CD4-positive, alpha-beta T cell treated with Interleukin-12 subunit alpha and Interleukin-12 subunit beta, for 1 hour (primary cell): ENCODE measurements around the gene FAM98A.

Source experiments
- DNase-seq: peaks from one replicate; pipeline ENCODE4 v3.0.0-alpha.2; 2020

The FAM98A gene

DNA sequence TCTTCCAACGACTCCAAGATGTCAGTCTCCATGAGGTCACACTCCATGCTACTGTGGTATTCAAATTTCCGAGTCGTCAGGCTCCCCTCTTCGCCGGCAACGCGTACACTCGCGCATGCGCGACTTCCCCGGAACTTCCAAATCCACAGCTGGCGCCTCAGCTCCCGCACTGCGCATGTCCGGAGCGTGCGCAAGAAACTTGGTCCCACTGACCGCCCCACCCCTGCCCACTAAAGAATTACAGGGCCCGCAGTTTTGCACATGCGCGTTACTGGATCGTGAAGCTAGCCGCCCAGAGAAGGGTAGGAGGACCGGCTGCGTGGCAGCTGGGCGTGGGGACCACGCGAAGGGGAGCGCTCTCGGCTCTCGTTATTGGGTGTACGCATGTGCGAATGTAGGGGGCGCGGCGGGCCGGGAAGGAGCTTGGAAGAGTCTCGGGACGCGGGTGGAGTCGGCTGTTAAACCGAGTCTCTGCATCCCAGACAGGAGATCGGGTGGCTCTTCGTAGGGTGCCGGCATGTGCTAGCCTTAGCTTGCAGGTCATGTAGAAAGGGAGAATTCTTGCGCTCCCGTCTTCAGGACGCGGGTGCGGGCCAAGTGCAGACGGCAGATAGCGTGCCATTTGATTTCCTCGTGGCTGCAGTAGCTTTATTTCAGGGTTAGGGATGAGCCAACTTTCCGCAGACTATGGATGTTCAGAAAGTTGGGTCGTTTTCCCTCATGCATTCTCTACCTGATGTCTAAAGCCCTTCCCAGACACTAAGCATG, at the start of gene FAM98A:
Gene FAM98A (minus strand): TSS at position 125 of the 768 bp plus-strand sequence. CDS start 78 bp downstream, at position 47.
- peak; percentile 100 for DNase-seq

GRCh38 chr2:33645861-33646260, 46.8 kb upstream of the FAM98A start:
- no peak for DNase-seq

GRCh38 chr2:33644215-33644614, 45.1 kb upstream of the FAM98A start:
- no peak for DNase-seq

GRCh38 chr2:33636001-33636400, 36.9 kb upstream of the FAM98A start:
- no peak for DNase-seq

GRCh38 chr2:33634261-33634910, 35.3 kb upstream of the FAM98A start:
- DNase-seq, result no peak

- no peak for DNase-seq
These were observed 34.2 kb upstream of the FAM98A start for GRCh38 chr2:33633315-33633714.

DNA sequence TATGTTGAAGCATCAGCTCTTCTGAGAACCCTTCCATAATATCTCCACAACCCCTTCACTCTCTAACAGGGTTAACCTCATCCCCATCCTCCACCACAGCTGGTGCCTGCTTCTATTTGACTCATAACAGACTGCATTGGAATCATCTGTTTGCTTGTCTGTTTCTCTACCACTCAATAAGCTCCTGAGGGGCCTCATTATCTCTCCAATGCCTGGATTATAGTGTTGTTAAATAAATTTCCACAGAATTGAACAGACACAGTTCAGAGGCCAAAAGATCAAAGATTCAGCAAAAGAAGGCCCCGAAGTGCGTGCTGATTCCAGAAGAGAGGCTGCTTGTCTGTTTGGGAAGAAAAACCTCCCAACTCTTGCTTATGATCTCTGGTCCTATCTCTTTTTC, 33.7 kb upstream of the FAM98A start:
- DNase-seq, result no peak

- DNase-seq, result no peak
These were observed 29.1 kb upstream of the FAM98A start for GRCh38 chr2:33628031-33628827.

GRCh38 chr2:33619028-33619427, 19.9 kb upstream of the FAM98A start:
- no peak for DNase-seq

- DNase-seq, result no peak
These were observed 18.9 kb upstream of the FAM98A start for GRCh38 chr2:33617989-33618388.

DNA sequence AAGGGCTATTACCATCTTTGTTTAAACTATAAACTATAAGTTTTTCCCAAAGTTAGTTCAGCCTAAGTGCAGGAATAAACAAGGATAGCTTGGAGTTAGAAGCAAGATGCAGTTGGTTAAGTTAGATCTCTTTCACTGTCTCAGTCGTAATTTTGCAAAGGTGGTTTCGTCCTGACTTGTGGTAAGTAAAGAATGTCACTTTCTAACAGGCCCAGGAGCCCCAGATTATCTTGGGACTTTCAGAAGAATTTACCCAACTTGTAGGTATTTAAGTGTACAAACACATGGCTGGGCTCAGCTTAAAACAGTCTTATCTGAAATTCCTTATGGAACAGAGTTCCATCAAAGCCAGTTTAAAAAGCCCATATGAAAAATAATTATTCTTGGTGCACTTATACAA, 18.3 kb upstream of the FAM98A start:
- no peak for DNase-seq

DNA sequence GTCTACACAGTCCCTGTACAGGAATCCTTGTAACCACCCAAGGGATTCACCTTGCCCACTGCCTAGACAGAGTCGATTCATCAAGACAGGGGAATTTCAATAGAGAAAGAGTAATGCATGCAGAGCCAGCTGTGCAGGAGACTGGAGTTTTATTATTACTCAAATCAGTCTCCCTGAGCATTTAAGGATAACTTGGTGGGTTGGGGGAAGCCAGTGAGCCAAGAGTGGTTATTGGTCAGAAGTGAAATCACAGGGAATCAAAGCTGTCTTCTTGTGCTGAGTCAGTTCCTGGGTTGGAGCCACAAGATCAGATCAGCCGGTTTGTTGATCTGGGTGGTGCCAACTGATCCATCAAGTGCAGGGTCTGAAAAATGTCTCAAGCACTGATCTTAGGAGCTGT, 17.8 kb upstream of the FAM98A start:
- no peak for DNase-seq

- DNase-seq, result no peak
These were observed 15.1 kb upstream of the FAM98A start for GRCh38 chr2:33614190-33614589.

- DNase-seq, result no peak
These were observed 8.8 kb upstream of the FAM98A start for GRCh38 chr2:33607905-33608304.

DNA sequence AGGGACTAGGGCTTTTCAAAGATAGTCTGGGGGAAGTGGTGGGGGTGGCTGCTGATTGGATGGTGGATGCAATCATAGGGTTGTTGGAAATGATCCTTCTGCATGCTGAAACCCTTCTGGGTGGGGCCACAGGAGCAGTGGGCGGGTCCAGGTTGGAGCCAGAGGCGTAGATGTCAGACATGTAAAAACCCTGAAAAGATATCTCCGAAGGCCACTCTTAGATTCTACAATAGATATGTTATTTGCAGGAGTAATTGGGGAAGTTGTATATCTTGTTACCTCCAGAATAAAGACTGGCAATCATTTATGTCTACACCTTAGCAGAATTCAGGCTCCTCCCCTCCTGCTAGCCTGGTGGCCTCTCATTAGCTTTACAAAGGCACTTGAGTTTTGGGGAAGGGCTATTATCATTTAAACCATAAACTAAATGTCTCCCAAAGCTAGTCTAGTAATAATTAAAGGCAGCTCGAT, 8.2 kb upstream of the FAM98A start:
- DNase-seq, result no peak

DNA sequence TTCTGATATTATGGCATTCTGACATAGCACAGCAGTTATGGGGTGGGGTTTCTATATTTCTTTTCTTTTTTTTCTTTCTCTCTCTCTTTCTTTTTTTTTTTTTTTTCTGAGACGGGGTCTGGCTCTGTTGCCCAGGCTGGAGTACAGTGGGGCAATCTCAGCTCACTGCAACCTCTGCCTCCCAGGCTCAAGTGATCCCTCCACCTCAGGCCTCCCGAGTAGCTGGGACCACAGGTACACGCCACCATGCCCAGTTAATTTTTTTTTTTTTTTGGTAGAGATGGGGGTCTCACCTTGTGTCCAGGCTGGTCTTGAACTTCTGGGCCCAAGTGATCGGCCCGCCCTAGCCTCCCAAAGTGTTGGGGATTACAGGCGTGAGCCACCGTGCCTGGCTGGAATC, 7.5 kb upstream of the FAM98A start:
- no peak for DNase-seq

- DNase-seq, result no peak
These were observed 7.0 kb upstream of the FAM98A start for GRCh38 chr2:33606100-33606499.

DNA sequence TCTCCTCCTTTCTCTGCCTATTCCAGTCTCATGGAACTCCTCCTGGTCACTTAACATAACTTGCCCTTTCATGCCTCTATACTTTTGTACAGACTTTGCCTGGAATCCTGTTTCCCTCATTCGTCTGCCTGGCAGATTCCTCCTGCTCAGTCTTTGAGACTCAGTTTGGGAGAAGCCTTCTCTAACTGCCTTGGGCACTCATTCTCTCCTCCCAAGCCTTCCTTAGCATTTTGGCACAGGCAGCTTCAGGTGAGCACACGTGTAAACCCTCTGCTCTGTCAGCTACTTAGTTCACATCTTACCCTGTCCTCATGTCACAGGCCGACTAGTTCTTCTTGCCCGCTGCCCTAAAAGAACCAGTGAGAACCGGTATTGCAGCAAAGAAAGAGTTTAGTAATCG, 6.0 kb upstream of the FAM98A start:
- DNase-seq, result no peak

- no peak for DNase-seq
These were observed 4.3 kb upstream of the FAM98A start for GRCh38 chr2:33603416-33603815.

- no peak for DNase-seq
These were observed 3.2 kb upstream of the FAM98A start for GRCh38 chr2:33602201-33602830.

DNA sequence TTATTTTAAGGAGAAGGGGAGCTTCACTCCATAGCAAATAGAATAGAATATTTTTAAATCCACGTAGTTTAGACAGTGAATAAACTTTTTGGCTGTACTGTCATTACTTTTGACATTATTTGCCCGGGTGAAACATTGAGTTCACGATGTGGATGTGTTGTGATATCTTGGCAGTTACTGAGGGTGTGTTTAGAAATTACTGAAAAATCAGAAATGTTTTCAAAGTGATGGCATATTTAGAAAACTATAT, 769 bp upstream of the FAM98A start:
- no peak for DNase-seq

DNA sequence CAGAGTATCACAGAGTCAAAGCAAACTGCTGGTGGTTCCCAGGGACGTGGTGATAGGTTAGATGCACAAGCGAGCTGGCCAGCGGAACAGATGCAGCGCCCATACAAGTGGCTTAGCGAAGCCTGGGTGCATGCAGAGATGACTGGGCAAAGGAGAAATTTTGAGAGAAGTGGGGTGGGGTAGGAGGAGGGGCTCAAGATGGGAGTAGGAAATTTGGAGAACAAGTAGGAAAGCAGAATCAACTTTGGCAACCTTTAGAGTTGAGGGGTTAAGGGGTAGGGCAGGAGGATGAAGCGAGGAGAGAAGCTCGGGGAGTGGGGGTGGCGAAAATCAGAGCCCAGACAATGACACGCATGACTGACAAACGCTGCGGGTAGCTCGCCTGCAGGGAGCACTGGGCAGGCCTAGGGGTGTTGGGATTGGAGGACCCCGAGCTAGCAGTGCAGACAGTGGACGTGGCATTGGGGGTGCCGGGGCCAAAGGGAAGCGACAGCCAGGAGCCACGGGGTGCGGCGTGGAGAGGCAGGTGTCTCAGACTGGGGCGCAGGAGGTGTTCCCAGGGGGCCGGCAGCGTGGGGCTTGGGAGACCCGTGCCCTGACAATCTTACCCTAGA, 431 bp downstream of the FAM98A start:
- peak; percentile 48 for DNase-seq

DNA sequence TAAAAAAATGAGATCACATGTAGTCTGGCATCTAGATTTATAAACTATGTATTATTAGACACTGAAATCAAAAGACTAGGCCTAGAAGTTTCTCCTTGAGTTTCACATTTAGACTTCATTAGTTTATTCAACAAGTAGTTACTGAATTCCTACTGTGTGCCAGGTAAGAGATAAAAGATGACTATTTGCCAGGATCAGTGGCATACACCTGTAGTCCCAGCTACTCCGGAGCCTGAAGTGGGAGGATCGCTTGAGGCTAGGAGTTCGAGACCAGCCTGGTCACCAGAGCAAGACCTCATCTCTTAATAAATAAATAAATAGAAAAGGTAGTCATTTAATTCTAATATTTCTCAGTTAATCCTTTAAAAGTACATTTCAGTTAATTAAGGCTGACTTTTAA, 2.1 kb downstream of the FAM98A start:
- DNase-seq, result no peak
